NT2/D1 (cell line): ENCODE measurements around the gene DLGAP3.
A peak's percentile ranks its signal among the peaks of the same experiment; 100 is the strongest.

Experiments used
- DNase-seq: peaks from one replicate; pipeline ENCODE4 v3.0.0-alpha.2; 2011; ENCODE audit warnings: low read depth, low spot score
- H3K27me3 ChIP-seq: 2 replicates; pipeline ENCODE4 v1.6.0; 2011; ENCODE audit warnings: mild to moderate bottlenecking; ENCODE audit not compliant: insufficient read length, insufficient read depth
- H3K36me3 ChIP-seq: 2 replicates; pipeline ENCODE4 v1.6.1; 2011; ENCODE audit warnings: mild to moderate bottlenecking, low read length, mixed read lengths; ENCODE audit not compliant: insufficient read depth, insufficient read length
- H3K4me1 ChIP-seq: 2 replicates; pipeline ENCODE4 v1.5.1; 2011; ENCODE audit not compliant: insufficient read depth, insufficient read length
- H3K4me3 ChIP-seq: 2 replicates; pipeline ENCODE4 v1.5.1; 2011; ENCODE audit warnings: low read depth; ENCODE audit not compliant: insufficient read length
- H3K9ac ChIP-seq: 2 replicates; pipeline ENCODE4 v1.6.0; 2011; ENCODE audit warnings: low read depth; ENCODE audit not compliant: insufficient read length
- H3K9me3 ChIP-seq: 2 replicates; pipeline ENCODE4 v1.5.1; 2011; ENCODE audit warnings: mild to moderate bottlenecking, low read length; ENCODE audit not compliant: insufficient read depth
- SUZ12 ChIP-seq: IDR thresholded peaks from 2 replicates; pipeline ENCODE4 v1.6.1; 2011; ENCODE audit not compliant: insufficient read length, insufficient read depth; ENCODE audit errors: extremely low read depth
- YY1 ChIP-seq: IDR thresholded peaks from 2 replicates; pipeline ENCODE4 v1.6.1; 2011; ENCODE audit not compliant: insufficient read length, insufficient read depth
- ZNF274 ChIP-seq: IDR thresholded peaks from 2 replicates; pipeline ENCODE4 v1.6.1; 2011; ENCODE audit warnings: mild to moderate bottlenecking, low read depth, low read length

DLGAP3 gene

DNA sequence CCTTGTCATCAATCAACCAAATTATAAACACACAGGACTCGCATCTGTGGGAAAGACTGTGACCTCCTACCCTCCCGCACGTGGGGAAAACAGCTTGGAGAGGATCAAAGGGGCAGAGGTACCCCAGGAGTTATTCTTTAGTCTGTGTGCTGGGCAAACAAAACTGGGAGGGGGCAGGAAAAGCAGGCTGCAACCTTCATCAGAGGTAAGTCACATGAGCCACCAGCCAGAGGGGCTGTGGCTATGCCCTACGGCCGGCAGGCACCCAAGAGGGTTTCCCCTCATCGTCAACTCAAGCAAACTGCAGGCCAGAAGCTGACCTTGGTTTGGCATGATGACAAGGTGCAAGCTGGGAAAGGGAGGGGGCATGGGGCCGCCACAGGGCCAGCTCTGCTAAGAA, 82.4 kb downstream of the DLGAP3 start:
- Histone ChIP-seq H3K4me1 (peaks cover 24% of the 10 kb centered on the region), H3K36me3 (peaks cover 33% of the 10 kb centered on the region), H3K9ac (no peak overlapping the region), H3K9me3 (no peaks in the 10 kb centered on the region), H3K4me3 (no peak overlapping the region), H3K27me3 (peaks cover 19% of the 10 kb centered on the region)
- no peak for DNase-seq
- TF ChIP-seq YY1 (no peak), ZNF274 (no peak), SUZ12 (no peak)

GRCh38 chr1:34846265-34846664, 83.2 kb downstream of the DLGAP3 start:
- no peak for DNase-seq
- H3K4me1 ChIP-seq = peaks cover 21% of the 10 kb centered on the region
- TF ChIP-seq SUZ12 = no peak
- H3K36me3 ChIP-seq = peaks cover 24% of the 10 kb centered on the region
- H3K9me3 ChIP-seq = no peaks in the 10 kb centered on the region
- no peak overlapping the region for H3K9ac ChIP-seq
- no peak overlapping the region for H3K4me3 ChIP-seq
- H3K27me3 ChIP-seq = peaks cover 24% of the 10 kb centered on the region

- peaks cover 29% of the 10 kb centered on the region for H3K27me3 ChIP-seq
- peaks cover 21% of the 10 kb centered on the region for H3K4me1 ChIP-seq
- no peak overlapping the region for H3K4me3 ChIP-seq
- DNase-seq = no peak
- H3K9me3 ChIP-seq = no peaks in the 10 kb centered on the region
- no peak for TF ChIP-seq SUZ12
- TF ChIP-seq YY1 = no peak
- TF ChIP-seq ZNF274 = no peak
- H3K9ac ChIP-seq = peak overlapping the region; percentile 27
- peaks cover 15% of the 10 kb centered on the region for H3K36me3 ChIP-seq
Observed at GRCh38 chr1:34845131-34845901, 84.1 kb downstream of the DLGAP3 start.

GRCh38 chr1:34844252-34844634, 85.2 kb downstream of the DLGAP3 start:
- no peaks in the 10 kb centered on the region for H3K9me3 ChIP-seq
- H3K4me1 ChIP-seq = peaks cover 21% of the 10 kb centered on the region
- H3K9ac ChIP-seq = peak overlapping the region; percentile 27
- TF ChIP-seq YY1 = no peak
- no peak for TF ChIP-seq ZNF274
- TF ChIP-seq SUZ12 = no peak
- peak; percentile 92 for DNase-seq
- H3K27me3 ChIP-seq = peaks cover 29% of the 10 kb centered on the region
- no peak overlapping the region for H3K4me3 ChIP-seq
- H3K36me3 ChIP-seq = peaks cover 7% of the 10 kb centered on the region

DNA sequence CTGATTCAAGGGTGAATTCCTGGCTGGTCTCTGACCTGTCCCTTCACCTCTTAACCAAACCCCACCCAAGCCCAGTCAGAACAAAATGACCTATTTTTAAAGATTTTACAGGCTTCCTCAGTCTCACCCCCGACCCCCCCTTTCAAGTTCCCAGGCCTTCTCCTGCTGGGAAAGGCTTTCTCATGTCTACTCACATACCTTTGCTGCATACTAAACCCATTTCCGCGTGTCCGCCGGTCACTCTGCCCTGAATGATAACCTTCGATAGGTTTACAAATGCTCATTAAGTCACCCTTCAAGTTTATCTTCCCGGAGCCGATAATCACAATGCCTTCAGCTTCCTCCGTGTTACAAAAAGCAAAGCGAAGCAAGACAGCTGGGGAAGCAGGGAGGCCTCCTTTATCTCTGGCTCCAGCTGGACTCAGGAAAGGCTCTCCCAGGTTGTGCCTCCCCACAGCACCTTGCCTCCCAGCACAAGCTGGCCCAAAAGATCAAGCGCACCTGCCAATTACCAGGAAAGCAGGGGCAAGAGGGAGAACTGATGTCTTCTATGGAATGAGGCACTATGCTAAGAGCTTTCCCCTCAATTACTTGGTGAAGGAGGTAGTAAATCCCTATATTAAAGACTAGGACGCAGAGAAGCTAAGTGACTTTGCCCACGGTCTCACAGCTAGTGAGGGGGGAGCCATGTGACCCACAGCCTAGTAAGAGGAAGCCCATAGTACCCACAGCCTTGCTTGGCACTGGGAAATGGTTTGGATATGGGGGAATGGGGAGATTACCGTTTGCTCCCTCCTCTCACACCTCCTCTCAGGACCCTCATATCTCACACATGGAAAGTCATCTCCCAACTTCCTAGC, 85.8 kb downstream of the DLGAP3 start:
- Histone ChIP-seq H3K36me3 (peaks cover 1% of the 10 kb centered on the region), H3K27me3 (peaks cover 29% of the 10 kb centered on the region), H3K9ac (no peak overlapping the region), H3K4me3 (no peak overlapping the region), H3K9me3 (no peaks in the 10 kb centered on the region), H3K4me1 (peaks cover 21% of the 10 kb centered on the region)
- TF ChIP-seq YY1 = no peak
- no peak for TF ChIP-seq ZNF274
- no peak for TF ChIP-seq SUZ12
- DNase-seq = peak; percentile 43

DNA sequence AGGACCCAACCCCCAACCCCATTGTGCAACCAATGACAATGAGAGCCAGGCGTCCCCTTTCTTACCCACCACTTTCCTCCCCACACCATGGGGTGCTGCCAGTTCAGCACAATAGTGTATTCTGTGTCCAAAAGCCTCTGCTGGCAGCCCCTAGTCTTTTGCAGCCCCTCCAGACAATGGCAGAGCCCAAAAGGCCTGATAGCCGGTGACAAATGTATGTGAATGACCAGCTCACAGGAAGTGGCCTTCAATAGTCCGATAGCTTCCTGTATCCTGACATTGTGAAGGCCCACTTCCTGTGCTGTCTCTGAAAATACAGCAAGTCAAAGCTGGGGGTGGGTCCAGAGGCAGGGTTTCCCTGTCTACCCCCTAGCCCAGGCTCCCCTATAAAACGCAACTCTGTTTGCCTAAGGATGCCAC, 86.5 kb downstream of the DLGAP3 start:
- H3K4me1 ChIP-seq = peaks cover 21% of the 10 kb centered on the region
- H3K27me3 ChIP-seq = peaks cover 29% of the 10 kb centered on the region
- no peaks in the 10 kb centered on the region for H3K9me3 ChIP-seq
- no peak overlapping the region for H3K4me3 ChIP-seq
- no peaks in the 10 kb centered on the region for H3K36me3 ChIP-seq
- no peak for DNase-seq
- TF ChIP-seq YY1 (no peak), ZNF274 (no peak), SUZ12 (no peak)
- H3K9ac ChIP-seq = no peak overlapping the region

DNA sequence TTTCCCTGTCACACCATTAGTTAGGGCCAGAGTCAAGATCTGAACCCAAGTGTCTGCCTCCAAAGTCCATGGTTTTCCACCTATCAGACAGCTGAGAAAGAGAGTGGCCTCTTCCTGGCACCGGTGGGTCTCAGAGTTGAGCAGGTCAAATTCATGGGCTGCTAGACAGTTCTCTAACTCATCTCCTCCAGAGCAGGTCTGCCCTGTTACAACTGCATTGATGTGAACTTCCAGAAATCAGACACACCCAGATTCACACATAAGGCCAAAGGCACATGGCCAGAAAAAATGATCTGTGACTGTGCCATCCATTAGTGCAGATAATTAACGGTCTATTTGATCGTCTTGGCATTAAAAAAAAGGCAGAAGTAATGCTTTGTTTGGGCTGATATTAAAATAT, 87.4 kb downstream of the DLGAP3 start:
- Histone ChIP-seq H3K4me1 (peaks cover 21% of the 10 kb centered on the region), H3K36me3 (no peaks in the 10 kb centered on the region), H3K9ac (no peak overlapping the region), H3K27me3 (peaks cover 29% of the 10 kb centered on the region), H3K9me3 (no peaks in the 10 kb centered on the region), H3K4me3 (no peak overlapping the region)
- no peak for DNase-seq
- TF ChIP-seq YY1 = no peak
- TF ChIP-seq ZNF274 = no peak
- TF ChIP-seq SUZ12 = no peak
